ENCODE measurements around the gene FCHO2. TPM values are rescaled to one million over a fixed set of nuclear protein-coding genes. Genes with fewer than 3 reads are reported as not detected.

Gene FCHO2
- total and polyA plus RNA-seq, 2 of the 8 experiments (the other 6 are each of a cell fraction or from before 2014, with no cell fraction given): 4.3 to 15.7 TPM

GRCh38 chr5:73066466-73066865 lies 110.6 kb downstream of the FCHO2 start (continued):
- no peak for TF ChIP-seq CBX5 (IDR thresholded peaks at IDR 0.05; ENCODE audit: low read depth, low read length)
- TF ChIP-seq SP1 (IDR thresholded peaks at IDR 0.05; ENCODE audit: low read depth, low read length): no peak
- no peak for TF ChIP-seq CTCF (IDR thresholded peaks at IDR 0.05; ENCODE audit: control extremely low read depth in 1 of 3, insufficient read depth in 1 of 3, low read depth in 1 of 3, low read length in 3 of 3)
- TF ChIP-seq CBX8 (IDR thresholded peaks at IDR 0.05; ENCODE audit: borderline replicate concordance, low read depth, low read length): no peak
